Hematopoietic multipotent progenitor cell treated with erythropoietin and hydrocortisone succinate and interleukin-3 and kit ligand, for 17 days (in vitro differentiated cells): ENCODE measurements around the gene GHITM.
"Not testable (repeated sequence)": the region's sequence is repeated elsewhere in the genome, so short reads cannot be mapped to it uniquely, and the experiment has no call there.

Experiments
- DNase-seq: peaks from one replicate; pipeline ENCODE4 v3.0.0-alpha.2; 2015; ENCODE audit warnings: low spot score

GHITM gene

GRCh38 chr10:84148006-84148597, 8.8 kb downstream of the GHITM start:
- peak; percentile 63 for DNase-seq

GRCh38 chr10:84149854-84150253, 10.5 kb downstream of the GHITM start:
- DNase-seq, result no peak

GRCh38 chr10:84152769-84153168, 13.5 kb downstream of the GHITM start:
- no peak for DNase-seq

GRCh38 chr10:84155521-84155920, 16.2 kb downstream of the GHITM start:
- DNase-seq, result no peak

GRCh38 chr10:84156009-84156408, 16.7 kb downstream of the GHITM start:
- DNase-seq, result no peak

- DNase-seq, result no peak
Observed at GRCh38 chr10:84156768-84157167, 17.5 kb downstream of the GHITM start.

- DNase-seq, result no peak
Observed at GRCh38 chr10:84158061-84158460, 18.8 kb downstream of the GHITM start.

GRCh38 chr10:84158550-84158949, 19.2 kb downstream of the GHITM start:
- DNase-seq, result no peak

GRCh38 chr10:84159076-84159685, 19.9 kb downstream of the GHITM start:
- no peak for DNase-seq

GRCh38 chr10:84160663-84161362, 21.5 kb downstream of the GHITM start:
- DNase-seq, result no peak

- no peak for DNase-seq
Observed at GRCh38 chr10:84163996-84164395, 24.7 kb downstream of the GHITM start.

- DNase-seq, result no peak
Observed at GRCh38 chr10:84164442-84164841, 25.1 kb downstream of the GHITM start.

- no peak for DNase-seq
Observed at GRCh38 chr10:84166620-84167288, 27.4 kb downstream of the GHITM start.

GRCh38 chr10:84167289-84167653, 28.0 kb downstream of the GHITM start:
- DNase-seq, result not testable (repeated sequence)

- DNase-seq, result not testable (repeated sequence)
Observed at GRCh38 chr10:84168382-84168781, 29.1 kb downstream of the GHITM start.

- not testable (repeated sequence) for DNase-seq
Observed at GRCh38 chr10:84171237-84171636, 31.9 kb downstream of the GHITM start.

- DNase-seq, result not testable (repeated sequence)
Observed at GRCh38 chr10:84171700-84172466, 32.6 kb downstream of the GHITM start.

- no peak for DNase-seq
Observed at GRCh38 chr10:84172467-84173356, 33.4 kb downstream of the GHITM start.

- DNase-seq, result no peak
Observed at GRCh38 chr10:84173501-84173929, 34.2 kb downstream of the GHITM start, which contains the start of gene GPR15LG. Gene GPR15LG, plus strand, starts transcription at chr10:84173801. Its CDS starts 51 bp downstream, at chr10:84173852.

GRCh38 chr10:84175436-84175835, 36.1 kb downstream of the GHITM start:
- DNase-seq, result no peak

- DNase-seq, result no peak
Observed at GRCh38 chr10:84176351-84176750, 37.0 kb downstream of the GHITM start.
